Glutamatergic neuron (in vitro differentiated cells): ENCODE measurements around the gene SIN3B. TPM values are rescaled to one million over a fixed set of nuclear protein-coding genes. Genes with fewer than 3 reads are reported as not detected.

Experiments used
- DNase-seq: peaks from one replicate; pipeline ENCODE4 v3.0.0; 2022
- H3K27ac Mint-ChIP-seq: one replicate; pipeline ENCODE4 v1.8.0; 2020; ENCODE audit warnings: mild to moderate bottlenecking, mixed read lengths, inconsistent platforms; ENCODE audit not compliant: unreplicated experiment
- H3K27me3 Mint-ChIP-seq: one replicate; pipeline ENCODE4 v1.8.0; 2020; ENCODE audit warnings: mild to moderate bottlenecking, moderate library complexity, mixed read lengths, inconsistent platforms; ENCODE audit not compliant: unreplicated experiment
- H3K36me3 Mint-ChIP-seq: one replicate; pipeline ENCODE4 v1.8.0; 2020; ENCODE audit warnings: mild to moderate bottlenecking, mixed read lengths, inconsistent platforms; ENCODE audit not compliant: unreplicated experiment
- H3K4me1 Mint-ChIP-seq: one replicate; pipeline ENCODE4 v1.8.0; 2020; ENCODE audit warnings: mild to moderate bottlenecking, low read depth, mixed read lengths, inconsistent platforms; ENCODE audit not compliant: unreplicated experiment
- H3K4me3 Mint-ChIP-seq: one replicate; pipeline ENCODE4 v1.8.0; 2020; ENCODE audit warnings: mild to moderate bottlenecking, mixed read lengths, inconsistent platforms; ENCODE audit not compliant: unreplicated experiment
- H3K9me3 Mint-ChIP-seq: one replicate; pipeline ENCODE4 v1.8.0; 2020; ENCODE audit warnings: mild to moderate bottlenecking, moderate library complexity, mixed read lengths, inconsistent platforms; ENCODE audit not compliant: unreplicated experiment
- CTCF ChIP-seq: fragments of 200-600 bp; sonication (generic); IDR thresholded peaks from one replicate; pipeline ENCODE4 v1.5.0; 2021; ENCODE audit not compliant: partially characterized antibody, unreplicated experiment
- total RNA-seq: library from RNA; stranded (reverse); fragmentation: NEBNext Ultra II Directional; extraction: Animal tissue kit (Norgen Biotek cat#: 25700); gene quantifications from one replicate; pipeline ENCODE4 v1.2.1, GENCODE V29; 2021; ENCODE audit not compliant: unreplicated experiment

Gene SIN3B
- total RNA-seq, 1 donor from 2014 or later = 97.9 TPM

GRCh38 chr19:16850133-16850532 lies 20.9 kb downstream of the SIN3B start:
- H3K27ac Mint-ChIP-seq = no peak overlapping the region

GRCh38 chr19:16851031-16851712 lies 22.0 kb downstream of the SIN3B start:
- H3K4me3 Mint-ChIP-seq = no peak overlapping the region
- peaks cover 2% of the 10 kb centered on the region for H3K9me3 Mint-ChIP-seq
- no peak for DNase-seq
- peaks cover 2% of the 10 kb centered on the region for H3K4me1 Mint-ChIP-seq
- H3K27me3 Mint-ChIP-seq = no peaks in the 10 kb centered on the region
- no peak overlapping the region for H3K27ac Mint-ChIP-seq
- no peak for TF ChIP-seq CTCF
- H3K36me3 Mint-ChIP-seq = peaks cover 5% of the 10 kb centered on the region

More at GRCh38 chr19:16850133-16850532, 20.9 kb downstream of the SIN3B start:
- Mint-ChIP-seq H3K36me3 (peaks cover 5% of the 10 kb centered on the region), H3K9me3 (peaks cover 2% of the 10 kb centered on the region), H3K4me3 (no peak overlapping the region), H3K27me3 (no peaks in the 10 kb centered on the region), H3K4me1 (peaks cover 2% of the 10 kb centered on the region)
- no peak for TF ChIP-seq CTCF
- no peak for DNase-seq

GRCh38 chr19:16853066-16853465 lies 23.9 kb downstream of the SIN3B start:
- H3K36me3 Mint-ChIP-seq = no peaks in the 10 kb centered on the region

GRCh38 chr19:16856091-16856490 lies 26.9 kb downstream of the SIN3B start:
- Mint-ChIP-seq H3K27ac (no peak overlapping the region), H3K36me3 (no peaks in the 10 kb centered on the region), H3K4me3 (no peak overlapping the region), H3K4me1 (peaks cover 10% of the 10 kb centered on the region), H3K9me3 (peaks cover 4% of the 10 kb centered on the region), H3K27me3 (peaks cover 5% of the 10 kb centered on the region)
- no peak for TF ChIP-seq CTCF
- no peak for DNase-seq

More at GRCh38 chr19:16853066-16853465, 23.9 kb downstream of the SIN3B start:
- no peak overlapping the region for H3K27ac Mint-ChIP-seq
- no peak for TF ChIP-seq CTCF
- H3K9me3 Mint-ChIP-seq = peaks cover 2% of the 10 kb centered on the region
- DNase-seq = no peak
- H3K27me3 Mint-ChIP-seq = no peaks in the 10 kb centered on the region
- H3K4me3 Mint-ChIP-seq = no peak overlapping the region
- H3K4me1 Mint-ChIP-seq = peaks cover 2% of the 10 kb centered on the region

- Mint-ChIP-seq H3K27ac (no peak overlapping the region), H3K4me3 (no peak overlapping the region), H3K36me3 (no peaks in the 10 kb centered on the region), H3K27me3 (peaks cover 5% of the 10 kb centered on the region), H3K9me3 (peaks cover 1% of the 10 kb centered on the region), H3K4me1 (peaks cover 12% of the 10 kb centered on the region)
- TF ChIP-seq CTCF = no peak
- no peak for DNase-seq
Measured at GRCh38 chr19:16859626-16860025, 30.4 kb downstream of the SIN3B start.
